Stimulated activated CD4-positive, alpha-beta T cell treated with anti-CD3 and anti-CD28 coated beads, Interleukin-1b, Interleukin-23, amount 100 ng/mL, for 4 hours (primary cell): ENCODE results near the gene ROBO1.
"Not testable (repeated sequence)": the region's sequence is repeated elsewhere in the genome, so short reads cannot be mapped to it uniquely, and the experiment has no call there.

Source experiments
- DNase-seq, 2 donors: peaks; one replicate each; pipeline ENCODE4 v3.0.0-alpha.2; 2020; ENCODE audit warnings: low read depth in 2 of 2

ROBO1 gene

GRCh38 chr3:79246875-79247724 lies 520.7 kb downstream of the ROBO1 start:
- DNase-seq: no peak

- no peak for DNase-seq
These were observed 522.3 kb downstream of the ROBO1 start for GRCh38 chr3:79245284-79246138.

DNA sequence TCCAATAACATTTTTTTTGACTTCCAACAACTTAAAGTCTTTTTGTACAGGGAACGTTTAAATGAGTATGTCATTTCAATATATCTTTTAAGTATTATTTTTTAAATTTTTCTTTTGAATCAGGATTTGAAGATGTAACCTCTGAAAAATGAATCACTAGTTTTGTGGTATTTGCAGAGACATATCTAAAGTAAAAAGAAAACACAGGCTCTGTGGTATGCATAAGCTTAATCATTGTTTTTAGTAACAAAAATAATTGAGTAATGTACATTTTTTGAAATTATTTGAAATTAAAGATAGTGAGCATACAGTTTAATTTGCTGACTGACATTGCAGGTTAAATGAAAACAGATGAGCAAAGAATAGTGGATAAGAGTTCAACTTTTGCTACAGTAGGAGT lies 531.3 kb downstream of the ROBO1 start:
- no peak for DNase-seq

GRCh38 chr3:79233431-79234060 lies 534.3 kb downstream of the ROBO1 start:
- DNase-seq: no peak

DNA sequence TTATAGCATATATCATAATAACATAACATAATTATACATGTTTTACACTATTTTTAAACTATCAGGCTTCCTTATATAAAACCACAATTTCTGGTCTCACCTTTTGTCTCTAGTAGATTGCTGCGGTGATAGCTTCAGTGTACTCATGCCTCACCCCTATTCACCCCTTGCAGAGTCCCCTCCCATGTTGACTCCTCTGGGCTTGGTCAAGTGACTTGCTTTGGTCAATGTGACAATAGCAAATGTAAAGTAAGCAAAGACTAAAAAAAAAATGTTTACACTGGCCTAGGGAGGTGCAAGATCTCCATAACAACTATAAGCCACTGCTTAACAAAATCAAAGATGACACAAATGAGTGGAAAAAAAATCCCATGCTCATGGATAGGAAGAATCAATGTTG lies 537.5 kb downstream of the ROBO1 start:
- no peak for DNase-seq

DNA sequence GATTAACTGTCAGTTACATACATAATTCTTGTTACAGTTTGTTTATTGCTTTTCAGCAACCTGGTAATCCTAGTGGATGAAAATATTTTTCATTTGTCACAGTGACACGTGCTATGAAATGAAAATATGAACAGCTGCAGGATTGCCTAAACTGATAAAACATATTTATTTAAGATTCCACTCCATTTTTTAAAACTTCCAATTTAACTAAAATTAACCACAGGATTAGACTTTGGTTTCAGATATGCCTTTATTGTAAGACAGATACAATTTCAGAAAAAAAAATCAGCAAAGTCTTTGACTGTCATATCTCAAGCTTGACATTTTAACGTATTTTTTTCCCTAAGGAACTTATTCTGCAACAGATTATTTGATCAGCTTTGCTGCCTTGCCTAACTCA lies 550.7 kb downstream of the ROBO1 start:
- DNase-seq: no peak

- no peak for DNase-seq
These were observed 552.5 kb downstream of the ROBO1 start for GRCh38 chr3:79215286-79215685.

DNA sequence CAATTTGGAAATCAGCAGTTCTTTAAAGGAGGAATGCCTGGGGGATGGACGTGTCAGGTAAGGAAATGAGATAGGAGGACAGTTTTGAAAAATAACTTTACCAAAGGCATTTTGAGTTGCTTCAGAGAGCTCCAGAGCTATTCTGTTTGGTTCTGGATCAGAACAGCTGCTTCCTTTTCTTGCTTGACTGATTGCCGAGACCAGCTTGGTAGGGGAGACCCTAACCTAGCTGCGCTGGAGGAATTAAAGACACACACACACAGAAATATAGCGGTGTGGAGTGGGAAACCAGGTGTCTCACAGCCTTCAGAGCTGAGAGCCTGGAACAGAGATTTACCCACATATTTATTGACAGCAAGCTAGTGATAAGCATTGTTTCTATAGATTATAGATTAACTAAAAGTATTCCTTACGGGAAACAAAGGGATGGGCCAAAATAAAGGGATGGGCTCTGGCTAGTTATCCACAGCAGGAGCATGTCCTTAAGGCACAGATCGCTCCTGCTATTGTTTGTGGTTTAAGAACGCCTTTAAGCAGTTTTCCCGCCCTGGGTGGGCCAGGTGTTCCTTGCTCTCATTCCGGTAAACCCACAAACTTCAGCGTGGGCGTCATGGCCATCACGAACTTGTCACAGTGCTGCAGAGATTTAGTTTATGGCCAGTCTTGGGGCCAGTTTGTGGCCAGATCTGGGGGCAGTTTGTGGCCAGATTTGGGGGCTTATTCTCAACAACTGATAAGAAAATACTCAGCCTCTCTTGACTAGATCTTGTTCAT lies 556.0 kb downstream of the ROBO1 start:
- DNase-seq: no peak

- no peak for DNase-seq
These were observed 563.4 kb downstream of the ROBO1 start for GRCh38 chr3:79204351-79204750.

DNA sequence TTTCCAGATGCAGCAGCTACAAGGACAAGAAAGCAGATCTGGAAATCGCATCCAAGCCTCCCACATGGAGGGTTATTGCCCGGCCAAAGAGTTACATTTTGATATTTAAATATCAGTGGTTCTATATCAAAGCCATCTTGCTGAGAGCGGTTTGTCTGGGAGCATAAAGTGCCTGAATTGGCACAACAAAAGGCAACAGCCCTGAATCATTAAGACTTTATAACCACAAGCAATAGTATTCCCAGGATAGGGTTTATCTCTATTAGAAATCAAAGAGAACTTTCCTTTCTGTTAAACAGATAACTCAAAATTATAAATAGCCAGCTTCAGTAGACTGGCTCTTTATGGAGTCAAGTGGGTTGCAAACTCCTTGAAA lies 564.7 kb downstream of the ROBO1 start:
- no peak for DNase-seq

DNA sequence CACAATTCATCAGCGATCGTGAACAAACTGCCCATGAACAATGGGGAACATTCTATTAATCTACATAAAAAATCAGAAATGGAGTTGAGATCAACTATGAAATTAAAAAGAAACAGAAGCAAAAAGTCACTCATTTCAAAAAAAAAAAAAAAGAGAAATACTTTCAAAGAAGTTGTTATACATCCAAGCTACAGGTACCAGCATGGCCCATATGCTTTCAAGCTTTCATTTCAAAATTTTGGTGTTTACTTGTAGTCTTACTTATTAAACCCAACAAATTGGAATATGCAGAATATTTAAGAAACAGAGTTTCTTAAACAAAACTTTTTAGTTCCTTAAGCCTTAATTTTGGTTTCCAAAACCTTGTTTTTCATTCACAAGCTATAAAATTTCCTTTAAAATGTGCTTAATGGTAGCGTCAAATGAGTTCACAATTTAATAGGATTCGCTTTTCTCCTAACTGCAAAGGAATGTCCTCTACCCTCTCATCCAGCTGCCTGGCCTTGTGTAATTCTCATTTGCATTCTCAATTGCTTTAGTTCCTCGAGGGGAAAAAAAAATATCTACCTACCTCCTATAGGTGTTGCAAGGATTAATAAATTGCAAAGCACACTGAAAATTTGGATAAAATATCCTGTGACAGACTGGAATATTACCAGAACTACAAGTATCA lies 565.2 kb downstream of the ROBO1 start:
- DNase-seq: no peak

GRCh38 chr3:79200456-79200855 lies 567.3 kb downstream of the ROBO1 start:
- DNase-seq: no peak

- no peak for DNase-seq
These were observed 567.8 kb downstream of the ROBO1 start for GRCh38 chr3:79199966-79200365.

DNA sequence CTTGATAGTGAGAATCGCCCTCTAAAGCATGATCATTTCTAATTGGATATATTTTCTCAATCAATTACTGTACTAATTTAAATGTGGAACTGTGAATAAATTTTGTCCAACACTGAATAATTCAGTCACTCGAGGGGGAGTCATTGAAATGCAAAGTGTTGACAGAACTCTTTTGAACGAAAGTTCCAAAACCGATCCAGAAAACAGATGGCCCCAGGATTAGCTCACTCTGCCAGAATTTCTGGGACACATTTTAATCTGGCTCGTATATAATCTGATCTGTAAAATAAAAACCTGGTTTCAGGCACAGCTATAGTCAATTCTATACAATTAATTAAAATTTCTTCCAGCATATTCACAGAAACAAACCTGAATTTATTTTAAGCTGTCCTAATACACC lies 580.4 kb downstream of the ROBO1 start:
- DNase-seq: no peak

GRCh38 chr3:79184251-79184650 lies 583.5 kb downstream of the ROBO1 start:
- DNase-seq: no peak

DNA sequence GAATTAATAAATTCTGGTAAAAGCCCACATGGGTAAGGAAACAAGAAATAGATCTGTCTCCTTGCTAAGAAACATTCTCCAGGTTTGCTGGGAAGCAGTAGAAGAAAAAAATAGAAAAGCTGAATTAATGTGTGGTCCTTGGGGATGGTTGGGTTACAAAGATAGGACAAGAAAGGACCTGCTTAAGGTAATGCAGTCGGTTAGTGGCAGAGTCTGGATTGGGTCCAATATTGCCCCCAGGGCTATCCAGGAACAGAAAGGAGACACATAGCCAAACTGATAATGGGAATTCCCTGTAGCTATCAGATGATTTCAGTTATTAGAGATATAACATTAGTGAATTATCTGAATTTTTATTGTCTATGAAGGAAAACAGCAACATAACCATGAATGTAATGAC lies 584.3 kb downstream of the ROBO1 start:
- DNase-seq: no peak

- DNase-seq: no peak
These were observed 589.2 kb downstream of the ROBO1 start for GRCh38 chr3:79178471-79179180.

DNA sequence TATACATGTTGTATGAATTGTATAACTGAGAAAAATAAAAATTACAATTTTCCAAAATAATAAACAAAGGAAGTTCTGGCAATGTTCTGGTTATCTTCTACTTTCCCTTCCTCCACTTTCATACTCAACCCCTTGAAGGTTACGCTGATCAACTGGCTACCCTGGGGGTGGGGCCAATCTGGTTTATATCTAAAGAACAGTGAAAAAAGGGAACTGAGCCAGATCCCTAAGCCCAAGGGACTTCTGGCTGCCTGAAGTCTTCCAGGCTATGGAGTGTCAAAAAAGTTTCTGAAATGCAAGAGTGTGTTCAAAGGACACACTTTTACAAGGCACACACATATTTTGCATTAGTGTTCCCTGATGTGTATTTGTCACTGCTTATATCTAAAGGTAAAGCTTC lies 591.9 kb downstream of the ROBO1 start:
- DNase-seq: no peak

DNA sequence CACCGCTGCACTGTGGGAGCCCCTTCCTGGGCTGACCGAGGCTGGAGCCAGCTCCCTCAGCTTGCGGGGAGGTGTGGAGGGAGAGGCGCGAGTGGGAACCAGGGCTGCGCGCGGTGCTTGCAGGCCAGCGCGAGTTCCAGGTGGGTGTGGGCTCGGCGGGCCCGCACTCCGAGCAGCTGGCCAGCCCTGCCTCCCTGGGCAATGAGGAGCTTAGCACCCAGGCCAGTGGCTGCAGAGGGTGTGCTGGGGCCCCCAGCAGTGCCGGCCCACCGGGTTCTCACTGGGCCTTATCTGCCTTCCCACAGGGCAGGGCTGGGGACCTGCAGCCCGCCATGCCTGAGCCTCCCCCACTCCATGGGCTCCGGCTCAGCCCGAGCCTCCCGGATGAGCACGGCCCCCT lies 594.5 kb downstream of the ROBO1 start:
- not testable (repeated sequence) for DNase-seq

DNA sequence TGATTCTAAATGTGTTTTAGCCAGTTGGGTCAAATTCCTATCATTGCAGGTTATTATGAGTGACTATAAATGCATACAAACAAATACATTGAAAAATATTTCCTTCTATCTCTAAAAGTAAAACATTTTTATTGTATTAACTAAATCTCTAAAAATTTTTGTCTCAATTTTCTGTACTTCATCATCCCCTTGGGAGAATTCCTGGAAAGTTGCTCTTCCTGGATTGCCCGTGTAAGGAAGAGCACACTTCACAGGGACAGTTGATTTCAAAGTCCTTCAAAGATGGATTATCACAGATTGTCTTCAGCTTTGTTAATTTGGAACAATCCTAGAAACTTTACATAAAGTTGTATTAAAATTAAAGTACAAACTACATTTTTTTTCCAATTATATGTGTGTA lies 595.6 kb downstream of the ROBO1 start:
- DNase-seq: no peak

- no peak for DNase-seq
These were observed 597.8 kb downstream of the ROBO1 start for GRCh38 chr3:79170021-79170420.
